HL-60 (cell line): ENCODE data around the gene ZAR1.

Experiments used
- CTCF ChIP-seq: IDR thresholded peaks from one replicate; pipeline ENCODE4 v1.5.1; 2011; ENCODE audit warnings: low read length, control low read depth, inconsistent platforms; ENCODE audit not compliant: insufficient read depth
- POLR2AphosphoS5 ChIP-seq: IDR thresholded peaks from 2 replicates; pipeline ENCODE4 v1.6.1; 2012; ENCODE audit warnings: low read depth

- TF ChIP-seq POLR2AphosphoS5 (no peak), CTCF (no peak)
These were observed 6.1 kb upstream of the ZAR1 start for GRCh38 chr4:48483777-48484493.
